SKM-1 (cell line): ENCODE measurements around the gene ZNF423.

ENCODE experiments used
- DNase-seq: peaks from one replicate; lab custom pipeline; 2025; ENCODE audit not compliant: unreplicated experiment; lab: John Stamatoyannopoulos, UW

ZNF423 gene

DNA sequence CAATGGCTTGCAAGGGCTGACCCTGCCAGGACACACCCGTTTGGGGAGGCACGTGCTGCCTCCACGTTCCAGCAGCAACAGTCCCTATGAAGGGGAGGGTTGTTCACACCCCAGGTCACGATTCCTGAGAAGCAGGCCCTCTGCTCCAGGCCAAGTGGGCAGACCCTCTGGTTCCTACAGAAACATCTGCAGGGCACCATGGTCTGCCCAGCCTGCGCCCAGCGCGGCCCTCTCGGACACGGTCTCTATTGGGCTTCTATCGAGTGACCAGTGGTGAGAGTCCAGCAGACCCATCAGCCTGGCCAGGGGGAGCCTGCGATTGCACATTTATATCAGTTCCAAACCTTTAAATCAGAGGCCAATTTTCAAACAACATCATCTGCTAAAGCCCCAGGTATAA is 128.3 kb downstream of the ZNF423 start:
- no peak for DNase-seq

DNA sequence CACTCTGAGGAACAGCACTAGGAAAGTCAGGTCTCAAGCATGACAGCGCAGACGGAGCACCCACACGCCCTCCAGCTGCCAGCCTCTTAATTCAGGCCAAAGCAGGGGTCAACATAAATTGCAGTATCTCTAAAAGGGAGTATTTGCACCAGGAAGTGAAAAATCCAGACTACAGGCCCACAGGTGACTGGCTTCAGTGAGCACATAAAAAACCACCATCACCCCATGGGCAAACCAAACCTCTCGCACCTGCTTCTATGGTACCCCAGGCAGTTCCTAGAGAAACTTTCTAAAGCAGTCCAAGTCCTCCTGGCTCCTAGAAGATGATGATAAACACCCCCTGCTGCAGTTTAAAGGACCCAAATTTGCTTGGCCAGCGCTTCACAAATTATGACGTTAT is 129.8 kb downstream of the ZNF423 start:
- DNase-seq: no peak

DNA sequence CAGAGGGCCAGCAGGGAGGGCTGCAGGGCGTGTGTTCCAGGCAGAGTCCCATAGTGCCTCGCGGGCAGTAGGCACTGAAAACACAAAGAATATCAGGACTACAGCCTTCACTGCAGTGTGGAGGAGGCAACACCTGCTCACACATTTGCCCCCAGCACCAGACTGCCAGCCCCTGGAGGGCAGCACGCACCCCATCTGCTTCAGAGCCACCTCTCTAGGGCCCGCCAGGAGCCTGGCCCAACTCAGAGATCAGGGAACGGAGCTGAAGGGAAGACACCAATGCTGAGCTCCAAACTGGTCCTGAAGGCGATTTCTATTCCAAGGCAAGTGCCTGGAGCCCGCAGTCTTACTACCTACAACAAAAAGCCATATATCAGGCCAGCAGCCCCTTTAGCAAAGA is 130.3 kb downstream of the ZNF423 start:
- no peak for DNase-seq

DNA sequence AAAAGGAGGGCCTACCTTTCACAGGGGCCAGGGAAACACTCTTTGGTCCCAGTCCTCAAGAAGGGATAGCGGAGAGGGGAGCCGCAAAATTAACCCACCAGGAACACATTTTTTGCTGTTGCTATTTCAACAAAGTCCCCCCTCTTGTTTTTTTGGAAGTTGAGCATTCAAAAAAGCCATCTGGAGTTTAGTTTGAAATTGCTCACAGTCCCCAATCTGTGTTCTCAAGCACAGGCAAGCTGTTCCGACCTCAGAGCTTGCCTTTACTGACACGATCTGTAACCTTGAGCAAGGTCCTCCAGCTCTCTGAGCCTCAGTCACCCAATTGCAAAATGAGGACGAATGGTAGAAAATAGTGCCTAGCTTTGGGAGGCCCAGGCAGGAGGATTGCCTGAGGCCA is 131.1 kb downstream of the ZNF423 start:
- DNase-seq: no peak

GRCh38 chr16:49723310-49723709 is 132.6 kb downstream of the ZNF423 start:
- no peak for DNase-seq

GRCh38 chr16:49720225-49720624 is 135.7 kb downstream of the ZNF423 start:
- no peak for DNase-seq

- no peak for DNase-seq
These were observed 138.2 kb downstream of the ZNF423 start for GRCh38 chr16:49717689-49718088.

DNA sequence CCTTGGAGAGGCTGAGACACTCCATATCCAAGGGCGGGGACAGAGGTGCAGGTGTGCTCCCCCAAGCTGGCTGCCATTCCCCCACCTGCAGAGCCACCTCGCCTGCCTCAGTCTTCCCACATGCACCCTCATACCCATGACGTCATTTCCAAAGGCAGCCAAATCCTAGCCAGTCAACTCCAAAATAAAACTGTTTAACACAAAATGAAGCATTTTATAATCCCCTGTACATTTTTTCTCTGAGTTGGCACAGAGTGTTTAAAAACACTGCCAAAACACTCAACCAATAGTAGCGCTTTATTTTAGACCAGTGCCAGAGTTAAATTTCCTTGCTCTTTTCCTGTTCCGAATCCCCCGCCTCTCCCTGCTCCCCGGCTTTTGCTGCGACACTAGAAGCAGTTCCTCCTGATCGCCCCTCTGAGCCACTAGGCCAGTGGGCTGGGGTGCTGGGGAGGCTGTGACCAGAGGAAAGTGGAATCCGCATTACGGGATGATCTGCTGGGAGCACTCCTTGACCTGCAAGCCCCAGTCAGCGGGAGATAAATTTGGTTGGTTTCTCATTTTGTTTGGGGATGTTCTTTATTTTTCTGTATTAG is 139.5 kb downstream of the ZNF423 start:
- DNase-seq: no peak

DNA sequence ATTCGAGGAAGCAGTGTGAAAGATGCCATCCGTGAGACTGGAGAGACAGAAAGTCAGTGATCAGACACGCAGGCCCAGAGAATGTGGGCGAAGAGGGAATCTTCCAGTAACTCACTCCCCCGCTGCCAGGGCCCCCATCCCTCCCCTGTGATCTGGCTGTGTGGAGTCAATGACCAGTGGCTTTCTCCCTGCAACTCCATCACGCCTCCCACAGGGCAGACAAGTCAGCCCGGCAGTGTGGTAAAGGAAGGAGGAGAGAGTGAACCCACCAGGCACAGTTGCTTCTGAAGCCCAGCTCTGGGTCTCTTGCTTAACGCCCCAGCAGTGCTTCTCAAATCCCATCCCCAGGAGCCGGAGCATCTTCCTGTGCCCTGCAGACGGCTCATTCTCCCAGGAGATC is 142.1 kb downstream of the ZNF423 start:
- no peak for DNase-seq

GRCh38 chr16:49712542-49712941 is 143.4 kb downstream of the ZNF423 start:
- DNase-seq: no peak

GRCh38 chr16:49712106-49712505 is 143.8 kb downstream of the ZNF423 start:
- DNase-seq: no peak

DNA sequence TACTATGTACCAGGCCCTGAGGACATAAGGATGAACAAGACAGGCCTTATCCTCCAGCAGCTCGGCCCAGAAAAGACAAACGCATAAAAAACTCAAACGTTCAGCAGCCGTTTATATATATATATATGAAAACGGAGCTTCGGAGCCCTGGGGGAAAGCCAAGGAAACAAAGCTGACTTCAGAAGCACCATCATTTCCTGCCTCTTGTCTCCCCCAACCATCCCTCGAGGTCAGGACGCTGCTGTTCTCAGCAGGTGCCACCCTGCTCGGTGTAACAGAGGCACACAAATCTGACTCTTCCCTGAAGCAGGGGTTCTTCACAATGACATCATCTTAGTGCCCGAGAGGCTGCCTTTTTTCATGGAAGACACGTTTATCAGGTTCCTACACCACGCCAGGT is 146.9 kb downstream of the ZNF423 start:
- DNase-seq: no peak

GRCh38 chr16:49708491-49708890 is 147.4 kb downstream of the ZNF423 start:
- DNase-seq: no peak

DNA sequence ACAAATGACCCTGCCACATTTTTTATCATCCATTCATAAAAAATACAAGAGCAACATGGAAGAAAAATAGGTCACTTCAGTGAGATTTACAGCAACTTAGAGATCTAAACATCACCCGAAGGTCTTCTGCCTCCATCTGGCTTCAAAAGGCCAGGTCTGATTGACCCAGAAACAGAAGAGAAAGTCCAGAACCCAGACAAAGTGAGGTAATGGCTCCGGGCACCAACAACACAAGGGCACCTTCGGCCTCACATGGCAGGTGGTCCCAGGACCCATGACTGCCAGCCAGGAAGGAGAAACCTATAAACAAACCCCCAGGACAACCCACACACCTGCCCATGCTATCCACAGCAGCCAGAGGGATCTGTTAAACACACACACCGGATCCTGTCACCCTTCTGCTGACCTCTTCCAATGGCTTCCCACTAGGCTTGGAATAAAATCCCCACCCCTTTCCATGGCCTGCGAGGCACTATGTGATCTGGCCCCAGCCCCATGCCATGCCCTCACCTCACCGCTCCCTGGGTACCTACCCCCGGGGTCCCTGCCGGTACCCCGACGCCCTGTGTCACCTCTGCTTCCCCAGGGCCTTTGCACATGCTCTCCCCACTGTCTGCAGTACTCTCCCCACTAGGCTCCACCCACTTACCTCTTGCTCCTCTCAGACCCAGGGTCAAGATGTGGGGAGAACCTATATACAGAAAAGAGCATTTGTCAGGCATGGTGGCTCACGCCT is 149.1 kb downstream of the ZNF423 start:
- DNase-seq: no peak

- no peak for DNase-seq
These were observed 151.2 kb downstream of the ZNF423 start for GRCh38 chr16:49704586-49705155.

GRCh38 chr16:49703483-49703882 is 152.4 kb downstream of the ZNF423 start:
- no peak for DNase-seq

GRCh38 chr16:49701789-49702494 is 154.0 kb downstream of the ZNF423 start:
- no peak for DNase-seq

- no peak for DNase-seq
These were observed 154.7 kb downstream of the ZNF423 start for GRCh38 chr16:49701065-49701685.

- DNase-seq: no peak
These were observed 155.5 kb downstream of the ZNF423 start for GRCh38 chr16:49700251-49701064.

DNA sequence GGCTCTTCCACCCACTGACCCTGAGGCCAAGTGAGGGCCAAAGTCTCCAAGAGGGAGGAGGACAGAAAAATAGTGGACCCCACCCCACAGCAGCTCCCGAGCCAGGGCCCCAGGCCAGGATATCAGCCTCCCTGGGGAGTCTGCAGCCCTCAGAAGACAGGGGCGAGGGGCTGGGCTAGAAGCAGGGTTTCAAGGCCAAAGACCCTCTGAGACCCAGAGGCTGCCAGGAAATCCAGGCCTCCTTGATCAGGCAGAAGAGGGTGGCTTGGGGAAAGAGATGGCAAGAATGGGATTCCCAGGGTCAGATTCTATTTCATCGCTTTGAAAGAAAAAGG is 156.1 kb downstream of the ZNF423 start:
- DNase-seq: no peak
